PC-3 (cell line): ENCODE results near the gene PMIS2. TPM values are rescaled to one million over a fixed set of nuclear protein-coding genes. Genes with fewer than 3 reads are reported as not detected.
A peak's percentile ranks its signal among the peaks of the same experiment; 100 is the strongest.

ENCODE experiments used
- ATAC-seq: fragments of 200-7000 bp; cut with Tn5 transposase; 2 replicates; pipeline ENCODE4 v1.9.1; 2020; ENCODE audit warnings: mild to moderate bottlenecking, moderate library complexity
- BruUV-seq: library from RNA; stranded (reverse); fragments of 400-500 nt; replicated peaks from 2 replicates; lab custom pipeline; 2021; lab: Mats Ljungman, UMichigan
- CTCF ChIA-PET: fragments of 300-600 bp; sonication (Branson Sonifier 250); formaldehyde crosslinking; loops from one replicate; lab custom pipeline; 2022; ENCODE audit warnings: antibody characterized with exemption; lab: Charles Lee
- POLR2A ChIA-PET: fragments of 300-600 bp; sonication (Branson Sonifier 250); formaldehyde crosslinking; loops from one replicate; lab custom pipeline; 2022; ENCODE audit warnings: antibody characterized with exemption; ENCODE audit not compliant: unreplicated experiment; lab: Charles Lee
- DNase-seq: peaks from one replicate; pipeline ENCODE4 v3.0.0-alpha.2; 2015
- H2AFZ ChIP-seq: fragments of 300-600 bp; sonication (generic); 2 replicates; pipeline ENCODE4 v1.6.0; 2016; ENCODE audit warnings: antibody characterized with exemption, low read length
- H3F3A ChIP-seq: fragments of 300-600 bp; sonication (generic); one replicate; pipeline ENCODE4 v1.6.0; 2017; ENCODE audit warnings: antibody characterized with exemption, low read length, control low read depth, mild to moderate bottlenecking; ENCODE audit not compliant: unreplicated experiment
- H3K27ac ChIP-seq: fragments of 300-600 bp; sonication (generic); 2 replicates; pipeline ENCODE4 v1.5.1; 2016; ENCODE audit warnings: mild to moderate bottlenecking, low read length
- H3K27me3 ChIP-seq: fragments of 300-600 bp; sonication (generic); 2 replicates; pipeline ENCODE4 v1.6.1; 2016; ENCODE audit warnings: low read length, mixed read lengths
- H3K36me3 ChIP-seq: fragments of 300-600 bp; sonication (generic); 2 replicates; pipeline ENCODE4 v1.6.1; 2016; ENCODE audit warnings: low read depth, mixed run types, low read length, mixed read lengths
- H3K4me1 ChIP-seq: fragments of 300-600 bp; sonication (generic); 2 replicates; pipeline ENCODE4 v1.5.1; 2016; ENCODE audit warnings: low read length; ENCODE audit not compliant: insufficient read depth
- H3K4me2 ChIP-seq: fragments of 300-600 bp; sonication (generic); 2 replicates; pipeline ENCODE4 v1.6.0; 2016; ENCODE audit warnings: low read length
- H3K4me3 ChIP-seq: fragments of 300-600 bp; sonication (generic); 2 replicates; pipeline ENCODE4 v1.5.1; 2016; ENCODE audit warnings: mild to moderate bottlenecking, low read length, mixed read lengths
- H3K79me2 ChIP-seq: fragments of 300-600 bp; sonication (generic); 2 replicates; pipeline ENCODE4 v1.6.1; 2017; ENCODE audit warnings: low read length, mixed read lengths
- H3K9ac ChIP-seq: fragments of 300-600 bp; sonication (generic); 2 replicates; pipeline ENCODE4 v1.6.0; 2016; ENCODE audit warnings: mild to moderate bottlenecking, low read length
- H3K9me2 ChIP-seq: fragments of 300-600 bp; sonication (generic); replicated peaks from 2 replicates; pipeline ENCODE4 v1.6.1; 2016; ENCODE audit warnings: mixed run types, low read length, mixed read lengths
- H3K9me3 ChIP-seq: fragments of 300-600 bp; sonication (generic); 2 replicates; pipeline ENCODE4 v1.6.1; 2016; ENCODE audit warnings: low read length, mixed read lengths
- H4K20me1 ChIP-seq: fragments of 300-600 bp; sonication (generic); 2 replicates; pipeline ENCODE4 v1.6.1; 2016; ENCODE audit warnings: low read length, mixed read lengths
- CTCF ChIP-seq: fragments of 300-600 bp; sonication (generic); conservative IDR thresholded peaks from 2 replicates; pipeline ENCODE4 v1.5.1; 2017; ENCODE audit warnings: antibody characterized with exemption, low read depth, mild to moderate bottlenecking, low read length
- EZH2 ChIP-seq: fragments of 300-600 bp; sonication (generic); IDR thresholded peaks from one replicate; pipeline ENCODE4 v1.6.1; 2017; ENCODE audit warnings: antibody characterized with exemption, mild to moderate bottlenecking, low read length; ENCODE audit not compliant: unreplicated experiment
- EZH2phosphoT487 ChIP-seq: fragments of 300-600 bp; sonication (generic); IDR thresholded peaks from 2 replicates; pipeline ENCODE4 v1.6.1; 2018; ENCODE audit warnings: mild to moderate bottlenecking, antibody characterized with exemption, low read length, borderline replicate concordance
- intact Hi-C: fragments of 100-400 bp; cut with micrococcal nuclease; formaldehyde crosslinking; loops from 2 replicates; pipeline ENCODE4 v1.9.0; 2023
- total RNA-seq: library from RNA; depleted of rRNA; stranded (reverse); fragments of >200 nt; gene quantifications from 2 replicates; pipeline ENCODE4 v1.2.3, GENCODE V29; 2014

PMIS2 gene
- total RNA-seq, 1 experiment from 2014 or later: not detected

- DNase-seq (no peak), ATAC-seq (no peak)
- Histone ChIP-seq H3K9ac (no peak overlapping the region; the same call in 1 of the 2 replicates), H2AFZ (peak overlapping the region; percentile 95), H3K36me3 (no peaks in the 10 kb centered on the region), H4K20me1 (no peaks in the 10 kb centered on the region), H3K27ac (no peak overlapping the region), H3K4me2 (peak overlapping the region; percentile 97), H3K4me3 (peak overlapping the region; percentile 92), H3K4me1 (peaks cover 4% of the 10 kb centered on the region; the same call in 1 of the 2 replicates), H3K9me2 (no peaks in the 10 kb centered on the region), H3K9me3 (no peaks in the 10 kb centered on the region), H3K27me3 (no peaks in the 10 kb centered on the region), H3F3A (no peaks in the 10 kb centered on the region), H3K79me2 (peaks cover 10% of the 10 kb centered on the region; the same call in 1 of the 2 replicates)
- CTCF ChIA-PET: no interaction called here
- intact Hi-C loops: no loop called here
- BruUV-seq: no TSS peak
- no peak for TF ChIP-seq EZH2
- TF ChIP-seq EZH2phosphoT487: no peak
- no peak for TF ChIP-seq CTCF
- POLR2A ChIA-PET: no interaction called here
Observed at GRCh38 chr19:35612224-35612558, 26.2 kb downstream of the PMIS2 start.

- peak within 1 kb of the TSS; percentile 92 for H3K4me3 ChIP-seq
- no peaks in the 10 kb centered on the region for H3K36me3 ChIP-seq
- TF ChIP-seq EZH2phosphoT487 (no peak), EZH2 (no peak), CTCF (no peak)
- peak within 1 kb of the TSS; percentile 97 for H3K4me2 ChIP-seq
- H3K27ac ChIP-seq: no peak within 1 kb of the TSS
- ATAC-seq (peak; percentile 99), DNase-seq (peak; percentile 95)
- TSS peak; percentile 71 for BruUV-seq
- no peaks in the 10 kb centered on the region for H4K20me1 ChIP-seq
- no peaks in the 10 kb centered on the region for H3K9me2 ChIP-seq
- H3K4me1 ChIP-seq: peaks cover 4% of the 10 kb centered on the region; the same call in 1 of the 2 replicates
- POLR2A ChIA-PET: no interaction called here
- peaks cover 10% of the 10 kb centered on the region; the same call in 1 of the 2 replicates for H3K79me2 ChIP-seq
- peak within 1 kb of the TSS; percentile 95 for H2AFZ ChIP-seq
- H3K27me3 ChIP-seq: no peaks in the 10 kb centered on the region
- CTCF ChIA-PET: no interaction called here
- intact Hi-C loops: no loop called here
- H3F3A ChIP-seq: no peaks in the 10 kb centered on the region
- H3K9me3 ChIP-seq: no peaks in the 10 kb centered on the region
- peak within 1 kb of the TSS; percentile 96 for H3K9ac ChIP-seq
Observed at GRCh38 chr19:35612559-35613321, 26.8 kb downstream of the PMIS2 start, which contains the start of gene HAUS5. HAUS5 (plus strand) TSS chr19:35612735; CDS start chr19:35612795, 60 bp downstream.

- ChIA-PET CTCF (no interaction called here), POLR2A (no interaction called here)
- no peaks in the 10 kb centered on the region for H3K9me3 ChIP-seq
- no TSS peak for BruUV-seq
- no peaks in the 10 kb centered on the region for H3K9me2 ChIP-seq
- intact Hi-C loops: no loop called here
- no peak overlapping the region for H3K9ac ChIP-seq
- H3K36me3 ChIP-seq: no peaks in the 10 kb centered on the region
- DNase-seq (no peak), ATAC-seq (no peak)
- no peak overlapping the region for H3K27ac ChIP-seq
- no peaks in the 10 kb centered on the region for H4K20me1 ChIP-seq
- no peaks in the 10 kb centered on the region for H3K27me3 ChIP-seq
- H3K4me2 ChIP-seq: peak overlapping the region; percentile 97; the same call in 1 of the 2 replicates
- TF ChIP-seq EZH2 (no peak), CTCF (no peak), EZH2phosphoT487 (no peak)
- no peak overlapping the region for H2AFZ ChIP-seq
- no peaks in the 10 kb centered on the region for H3F3A ChIP-seq
- H3K79me2 ChIP-seq: peaks cover 10% of the 10 kb centered on the region; the same call in 1 of the 2 replicates
- H3K4me3 ChIP-seq: no peak overlapping the region; the same call in 1 of the 2 replicates
- H3K4me1 ChIP-seq: peaks cover 4% of the 10 kb centered on the region; the same call in 1 of the 2 replicates
Observed at GRCh38 chr19:35613574-35613973, 27.6 kb downstream of the PMIS2 start.
